Esophagus squamous epithelium (tissue), 4 donors: Measurements from ENCODE around the gene BCS1L.
"Not testable (repeated sequence)": the region's sequence is repeated elsewhere in the genome, so short reads cannot be mapped to it uniquely, and the experiment has no call there.

Experiments used
- POLR2A ChIP-seq, 4 donors: fragments of 450-650 bp; IDR thresholded peaks; one replicate each; pipeline ENCODE4 v1.6.1; 2017; ENCODE audit warnings: antibody characterized with exemption in 4 of 4, mild to moderate bottlenecking in 4 of 4, moderate library complexity in 3 of 4
- TF ChIP-seq, protein P1 (sequence below), 6 experiments: fragments of 450-650 bp in 4 of 6; fragments of 200-600 bp in 2 of 6; sonication (generic) in 2 of 6; IDR thresholded peaks; one replicate each; pipeline ENCODE4 v1.5.1; 2016 to 2019; ENCODE audit warnings: antibody characterized with exemption in 6 of 6, mild to moderate bottlenecking in 4 of 6, moderate library complexity in 4 of 6

DNA sequence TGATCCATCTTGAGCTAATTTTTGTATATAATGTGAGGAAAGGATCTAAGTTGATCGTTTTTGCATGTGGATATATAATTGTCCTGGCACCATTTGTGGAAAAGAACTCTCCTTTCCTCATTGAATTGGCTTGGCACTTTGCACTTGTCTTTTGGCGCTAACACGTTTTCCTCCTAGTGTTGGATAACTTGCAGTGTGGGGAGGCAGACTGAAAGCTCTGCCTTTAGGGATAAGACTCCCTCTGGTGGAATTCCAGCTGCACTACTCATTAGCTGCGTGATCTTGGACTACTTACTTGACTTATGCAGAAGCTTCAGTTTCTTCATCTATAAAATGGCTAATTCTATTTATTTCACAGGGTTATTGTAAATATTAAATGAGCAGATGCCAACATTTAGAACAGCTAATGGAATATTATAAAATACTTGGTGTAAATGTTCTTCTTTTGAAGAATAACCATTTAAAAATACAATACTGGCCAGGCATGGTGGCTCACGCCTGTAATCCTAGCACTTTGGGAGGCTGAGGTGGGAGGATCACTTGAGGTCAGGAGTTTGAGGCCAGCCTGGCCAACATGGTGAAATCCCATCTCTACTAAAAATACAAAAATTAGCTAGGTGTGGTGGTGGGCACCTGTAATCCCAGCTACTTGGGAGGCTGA lies 28.0 kb downstream of the BCS1L start:
- TF ChIP-seq POLR2A (IDR thresholded peaks at IDR 0.05), result not testable (repeated sequence)
- TF ChIP-seq, protein P1, sequence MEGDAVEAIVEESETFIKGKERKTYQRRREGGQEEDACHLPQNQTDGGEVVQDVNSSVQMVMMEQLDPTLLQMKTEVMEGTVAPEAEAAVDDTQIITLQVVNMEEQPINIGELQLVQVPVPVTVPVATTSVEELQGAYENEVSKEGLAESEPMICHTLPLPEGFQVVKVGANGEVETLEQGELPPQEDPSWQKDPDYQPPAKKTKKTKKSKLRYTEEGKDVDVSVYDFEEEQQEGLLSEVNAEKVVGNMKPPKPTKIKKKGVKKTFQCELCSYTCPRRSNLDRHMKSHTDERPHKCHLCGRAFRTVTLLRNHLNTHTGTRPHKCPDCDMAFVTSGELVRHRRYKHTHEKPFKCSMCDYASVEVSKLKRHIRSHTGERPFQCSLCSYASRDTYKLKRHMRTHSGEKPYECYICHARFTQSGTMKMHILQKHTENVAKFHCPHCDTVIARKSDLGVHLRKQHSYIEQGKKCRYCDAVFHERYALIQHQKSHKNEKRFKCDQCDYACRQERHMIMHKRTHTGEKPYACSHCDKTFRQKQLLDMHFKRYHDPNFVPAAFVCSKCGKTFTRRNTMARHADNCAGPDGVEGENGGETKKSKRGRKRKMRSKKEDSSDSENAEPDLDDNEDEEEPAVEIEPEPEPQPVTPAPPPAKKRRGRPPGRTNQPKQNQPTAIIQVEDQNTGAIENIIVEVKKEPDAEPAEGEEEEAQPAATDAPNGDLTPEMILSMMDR (IDR thresholded peaks at IDR 0.05), result peak; percentile 30 to 83 (median 72)
